Suprapubic skin (tissue), 4 donors: Measurements from ENCODE around the gene KCNJ1.

Experiments used
- CTCF ChIP-seq, 2 donors: fragments of 200-600 bp in 1 of 2; fragments of 450-650 bp in 1 of 2; sonication (generic) in 1 of 2; IDR thresholded peaks; one replicate each; pipeline ENCODE4 v1.5.1; 2016 to 2019; ENCODE audit warnings: antibody characterized with exemption in 2 of 2, mild to moderate bottlenecking in 1 of 2, moderate library complexity in 1 of 2
- EP300 ChIP-seq: sonication (generic); formaldehyde crosslinking; IDR thresholded peaks from one replicate; pipeline ENCODE4 v1.6.1; 2017; ENCODE audit warnings: antibody characterized with exemption
- POLR2A ChIP-seq, 2 donors: fragments of 450-650 bp; IDR thresholded peaks; one replicate each; pipeline ENCODE4 v1.6.1; 2017; ENCODE audit warnings: antibody characterized with exemption in 2 of 2, mild to moderate bottlenecking in 2 of 2, moderate library complexity in 2 of 2
- POLR2AphosphoS5 ChIP-seq, 3 donors: sonication (generic); formaldehyde crosslinking; IDR thresholded peaks; one replicate each; pipeline ENCODE4 v1.6.1; 2017; ENCODE audit warnings: antibody characterized with exemption in 3 of 3

- TF ChIP-seq CTCF (IDR thresholded peaks at IDR 0.05) (no peak), POLR2AphosphoS5 (IDR thresholded peaks at IDR 0.05) (no peak), POLR2A (IDR thresholded peaks at IDR 0.05) (no peak), EP300 (no peak)
Observed at GRCh38 chr11:128845334-128845780, 21.7 kb downstream of the KCNJ1 start.
